ENCODE data around the gene SYNGR1. TPM values are rescaled to one million over a fixed set of nuclear protein-coding genes. Genes with fewer than 3 reads are reported as not detected.

The SYNGR1 gene
- total and polyA plus RNA-seq, 2 of the 8 experiments (the other 6 are each of a cell fraction or from before 2014, with no cell fraction given), result 32.5 to 84.7 TPM

- H3K36me3 ChIP-seq (ENCODE audit: control insufficient read depth in 2 of 4, insufficient read depth in 4 of 4, low read length in 3 of 4), result no peaks in the 10 kb centered on the region
- no peak for DNase-seq (ENCODE audit: low read depth in 1 of 2, low spot score in 2 of 2)
- FAIRE-seq, result no peak
- 44% methylated on average over 11 of the region's 11 CpGs; no CpG with 5 or more reads in 1 of the 2 experiments for WGBS, 2 experiments (ENCODE audit: extremely low coverage in 1 of 2, insufficient coverage in 1 of 2, insufficient read length in 1 of 2, insufficient replicate concordance in 2 of 2, low coverage in 1 of 2, low lambda C conversion rate in 2 of 2, missing lambda C conversion rate in 1 of 2)
- no peak overlapping the region for H3K27ac ChIP-seq (ENCODE audit: low read depth, low read length)
- peak overlapping the region; percentile 54; the same call in 1 of the 2 replicates for H4K8ac ChIP-seq (ENCODE audit: extremely low read depth, insufficient read depth, low read length)
- no peak overlapping the region for H3K56ac ChIP-seq (replicated peaks; ENCODE audit: insufficient read length, low read depth, low read length)
- no peak overlapping the region for H3K14ac ChIP-seq (ENCODE audit: insufficient read length)
- peaks cover 0 to 4% (median 4%) of the 10 kb centered on the region in 4 experiments; a peak in 2 of 7 replicates for H3K27me3 ChIP-seq (replicated peaks in 1 of 4; ENCODE audit: control insufficient read depth in 3 of 4, extremely low read depth in 1 of 4, insufficient read depth in 3 of 4, low read length in 3 of 4)
- H2BK15ac ChIP-seq (ENCODE audit: low read length), result peak overlapping the region; percentile 55; the same call in 1 of the 2 replicates
- peaks cover 0 to 5% of the 10 kb centered on the region in 2 experiments for H4K20me1 ChIP-seq (replicated peaks in 1 of 2; ENCODE audit: control insufficient read depth in 1 of 2, insufficient read depth in 2 of 2, low read length in 2 of 2)
- H2AFZ ChIP-seq (ENCODE audit: low read length), result peak overlapping the region; percentile 91; the same call in 1 of the 2 replicates
- H3K79me2 ChIP-seq (ENCODE audit: control insufficient read depth in 1 of 2, insufficient read depth in 2 of 2, low read length in 2 of 2), result peaks cover 0 to 5% of the 10 kb centered on the region in 2 experiments; a peak in 1 of 4 replicates
- 0 out of 7 replicates have a peak overlapping the region, but pooled peaks of 1 of the 4 experiments have one; percentile 1 for H3K9ac ChIP-seq (replicated peaks in 1 of 4; ENCODE audit: extremely low read depth in 1 of 4, low read depth in 3 of 4, low read length in 3 of 4)
- peak overlapping the region; percentile 86 to 91 for H3K4me2 ChIP-seq (ENCODE audit: insufficient read depth in 1 of 2, low read depth in 2 of 2, low read length in 2 of 2)
- H3K4me3 ChIP-seq (ENCODE audit: extremely low read depth in 1 of 4, insufficient read depth in 2 of 4, low read depth in 3 of 4, low read length in 4 of 4), result peak overlapping the region; percentile 47 to 78 (median 58)
- no peak overlapping the region for H3K23ac ChIP-seq (ENCODE audit: insufficient read length)
- POLR2A ChIA-PET (ENCODE audit: partially characterized antibody), result interaction anchor here (0.8 to 22.5 kb wide), 8 partner anchors 12 to 198 kb away, joined by 3 to 413 read pairs (median 3); partner anchors contain the start of genes ATF4, RPL3 and TAB1
- H2BK120ac ChIP-seq (replicated peaks; ENCODE audit: low read depth, low read length), result no peak overlapping the region
- H2BK5ac ChIP-seq (ENCODE audit: low read depth, low read length), result peak overlapping the region; percentile 13; the same call in 1 of the 2 replicates
- H3K4ac ChIP-seq (replicated peaks; ENCODE audit: insufficient read length, low read depth, low read length), result no peak overlapping the region
- H3K23me2 ChIP-seq (ENCODE audit: low read depth, low read length), result peaks cover 13% of the 10 kb centered on the region
- H4K91ac ChIP-seq (replicated peaks; ENCODE audit: insufficient read length, low read length), result peak overlapping the region; percentile 18
- peaks cover 7 to 29% (median 19%) of the 10 kb centered on the region in 4 experiments for H3K4me1 ChIP-seq (replicated peaks in 1 of 4; ENCODE audit: control insufficient read depth in 3 of 4, insufficient read depth in 4 of 4, low read length in 3 of 4)
- TF ChIP-seq CREB1 (IDR thresholded peaks at IDR 0.05) (0 out of 2 replicates have a peak, but pooled peaks have one; percentile 33), ATF2 (IDR thresholded peaks at IDR 0.05; ENCODE audit: low read length) (peak; percentile 85; the same call in 1 of the 2 replicates), TAF1 (IDR thresholded peaks at IDR 0.05; ENCODE audit: low read depth, low read length) (no peak), MAX (IDR thresholded peaks at IDR 0.05) (no peak), CEBPB (IDR thresholded peaks at IDR 0.05; ENCODE audit: low read depth, low read length) (peak; percentile 92), POU5F1 (IDR thresholded peaks at IDR 0.05; ENCODE audit: low read depth, low read length) (no peak), JUN (IDR thresholded peaks at IDR 0.05; ENCODE audit: low read depth, low read length) (0 out of 2 replicates have a peak, but pooled peaks have one; percentile 28), JUND (IDR thresholded peaks at IDR 0.05; ENCODE audit: low read length) (peak; percentile 89)
- CTCF ChIA-PET (ENCODE audit: partially characterized antibody), result interaction anchor here (0.5 to 2.4 kb wide), 7 partner anchors 18 to 226 kb away, joined by 3 to 10 read pairs (median 4); no protein-coding TSS in a partner anchor
- peak overlapping the region; percentile 40 for H2BK20ac ChIP-seq (ENCODE audit: low read length)
- no peak overlapping the region for H2AK5ac ChIP-seq (ENCODE audit: low read depth, low read length)
- peak overlapping the region; percentile 68 for H3K18ac ChIP-seq (ENCODE audit: extremely low read depth, low read length)
- H3K9me3 ChIP-seq (ENCODE audit: insufficient read depth in 2 of 2, low read depth in 1 of 2, low read length in 1 of 2), result no peaks in the 10 kb centered on the region
- no peak overlapping the region for H4K5ac ChIP-seq (ENCODE audit: insufficient read length, low read depth, low read length)
- peaks cover 7% of the 10 kb centered on the region for H3K79me1 ChIP-seq (ENCODE audit: low read depth, low read length)
- peak overlapping the region; percentile 69; the same call in 1 of the 2 replicates for H2BK12ac ChIP-seq (ENCODE audit: low read depth, low read length)
Measured at GRCh38 chr22:39348909-39349505, 784 bp upstream of the SYNGR1 start.
